Measurements from ENCODE around the gene PPIB.

- peak; percentile 25 to 43 (median 35) for TF ChIP-seq CTCF (optimal IDR thresholded peaks at IDR 0.05 in 1 of 3, IDR thresholded peaks at IDR 0.05 in 1 of 3, conservative IDR thresholded peaks at IDR 0.05 in 1 of 3; ENCODE audit: extremely low read depth in 1 of 3, insufficient read depth in 2 of 3, low read length in 3 of 3)
- TF ChIP-seq EZH2 (IDR thresholded peaks at IDR 0.05; ENCODE audit: low read length): no peak
Observed at GRCh38 chr15:64149424-64149823, 13.4 kb downstream of the PPIB start.
